ENCODE data around the gene OBSCN. TPM values are rescaled to one million over a fixed set of nuclear protein-coding genes. Genes with fewer than 3 reads are reported as not detected.
A peak's percentile ranks its signal among the peaks of the same experiment; 100 is the strongest.

OBSCN gene
- total RNA-seq, 2 donors from 2014 or later: 159 to 317 TPM

GRCh38 chr1:228231189-228231588, 23.3 kb downstream of the OBSCN start:
- Histone ChIP-seq H3K4me1 (peaks cover 0 to 7% of the 10 kb centered on the region in 2 donors), H3K27ac (no peak overlapping the region)
- TF ChIP-seq CTCF (IDR thresholded peaks at IDR 0.05): no peak

GRCh38 chr1:228233136-228233535, 25.3 kb downstream of the OBSCN start:
- Histone ChIP-seq H3K4me1 (peaks cover 0 to 7% of the 10 kb centered on the region in 2 donors), H3K36me3 (peaks cover 14% of the 10 kb centered on the region), H3K9me3 (no peaks in the 10 kb centered on the region), H3K27ac (no peak overlapping the region), H3K27me3 (no peaks in the 10 kb centered on the region), H3K4me3 (no peak overlapping the region)
- no peak for TF ChIP-seq CTCF (IDR thresholded peaks at IDR 0.05)
- DNase-seq (ENCODE audit: low spot score): no peak

More at GRCh38 chr1:228231189-228231588, 23.3 kb downstream of the OBSCN start:
- peaks cover 13% of the 10 kb centered on the region for H3K36me3 ChIP-seq
- no peak overlapping the region for H3K4me3 ChIP-seq
- no peaks in the 10 kb centered on the region for H3K27me3 ChIP-seq
- H3K9me3 ChIP-seq: no peaks in the 10 kb centered on the region
- no peak for DNase-seq (ENCODE audit: low spot score)

GRCh38 chr1:228234921-228235320, 27.1 kb downstream of the OBSCN start:
- DNase-seq (ENCODE audit: low spot score): no peak
- peaks cover 32% of the 10 kb centered on the region for H3K36me3 ChIP-seq
- no peaks in the 10 kb centered on the region for H3K9me3 ChIP-seq
- no peak overlapping the region for H3K27ac ChIP-seq
- TF ChIP-seq CTCF (IDR thresholded peaks at IDR 0.05): no peak
- no peak overlapping the region for H3K4me3 ChIP-seq
- no peaks in the 10 kb centered on the region for H3K27me3 ChIP-seq
- peaks cover 0 to 7% of the 10 kb centered on the region in 2 donors for H3K4me1 ChIP-seq

GRCh38 chr1:228236744-228237143, 28.9 kb downstream of the OBSCN start:
- no peak overlapping the region for H3K27ac ChIP-seq
- TF ChIP-seq CTCF (IDR thresholded peaks at IDR 0.05): peak; percentile 25 to 62
- H3K36me3 ChIP-seq: peaks cover 43% of the 10 kb centered on the region
- peaks cover 0 to 4% of the 10 kb centered on the region in 2 donors for H3K9me3 ChIP-seq
- H3K4me1 ChIP-seq: peaks cover 0 to 7% of the 10 kb centered on the region in 2 donors
- DNase-seq (ENCODE audit: low spot score): no peak
- no peak overlapping the region for H3K4me3 ChIP-seq
- no peaks in the 10 kb centered on the region for H3K27me3 ChIP-seq

GRCh38 chr1:228238007-228238406, 30.2 kb downstream of the OBSCN start:
- H3K9me3 ChIP-seq: peaks cover 0 to 17% of the 10 kb centered on the region in 2 donors
- TF ChIP-seq CTCF (IDR thresholded peaks at IDR 0.05): no peak
- H3K27me3 ChIP-seq: no peaks in the 10 kb centered on the region
- no peak overlapping the region for H3K4me3 ChIP-seq
- H3K4me1 ChIP-seq: peaks cover 0 to 7% of the 10 kb centered on the region in 2 donors
- no peak for DNase-seq (ENCODE audit: low spot score)
- H3K36me3 ChIP-seq: peaks cover 54% of the 10 kb centered on the region
- H3K27ac ChIP-seq: no peak overlapping the region

- no peak for DNase-seq (ENCODE audit: low spot score)
- no peak overlapping the region for H3K27ac ChIP-seq
- H3K36me3 ChIP-seq: peaks cover 59% of the 10 kb centered on the region
- no peaks in the 10 kb centered on the region for H3K27me3 ChIP-seq
- H3K4me1 ChIP-seq: peaks cover 0 to 7% of the 10 kb centered on the region in 2 donors
- H3K4me3 ChIP-seq: no peak overlapping the region
- H3K9me3 ChIP-seq: peaks cover 0 to 17% of the 10 kb centered on the region in 2 donors
- TF ChIP-seq CTCF (IDR thresholded peaks at IDR 0.05): no peak
Observed at GRCh38 chr1:228238461-228238860, 30.6 kb downstream of the OBSCN start.
